CD14-positive monocyte (primary cell): Measurements from ENCODE around the gene NTSR2. TPM values are rescaled to one million over a fixed set of nuclear protein-coding genes. Genes with fewer than 3 reads are reported as not detected.

Experiments
- DNase-seq, 3 donors: peaks; one replicate each; pipeline ENCODE4 v3.0.0-alpha.2; 2011 to 2022
- H2AFZ ChIP-seq: 2 replicates; pipeline ENCODE4 v1.6.0; 2012; ENCODE audit warnings: mild to moderate bottlenecking, low read depth, low read length, inconsistent platforms; ENCODE audit not compliant: insufficient read depth, poor library complexity, severe bottlenecking
- H3K27ac ChIP-seq, 2 donors: 1 replicate in 1 of 2; 2 replicates in 1 of 2; pipeline ENCODE4 v1.5.1; 2012 to 2013; ENCODE audit warnings: low read length in 2 of 2, control low read depth in 1 of 2, inconsistent platforms in 1 of 2, low read depth in 1 of 2, mild to moderate bottlenecking in 1 of 2
- H3K27me3 ChIP-seq, 2 donors: one replicate each; pipeline versions ENCODE4 v1.6.0 to v1.6.1; 2011 to 2013; ENCODE audit warnings: low read length in 2 of 2; ENCODE audit not compliant: control insufficient read depth in 2 of 2, insufficient read depth in 2 of 2
- H3K36me3 ChIP-seq, 2 donors: replicated peaks in 1 of 2; 1 replicate in 1 of 2; 2 replicates in 1 of 2; pipeline versions ENCODE4 v1.5.1 to v1.6.1; 2012 to 2013; ENCODE audit warnings: low read length in 2 of 2, control low read depth in 1 of 2, inconsistent platforms in 1 of 2, mild to moderate bottlenecking in 1 of 2; ENCODE audit not compliant: insufficient read depth in 2 of 2, control insufficient read depth in 1 of 2
- H3K4me1 ChIP-seq, 2 donors: 1 replicate in 1 of 2; 2 replicates in 1 of 2; pipeline versions ENCODE4 v1.5.1 to v1.6.1; 2012 to 2013; ENCODE audit warnings: low read length in 2 of 2, control low read depth in 1 of 2, inconsistent platforms in 1 of 2, mild to moderate bottlenecking in 1 of 2, moderate library complexity in 1 of 2; ENCODE audit not compliant: insufficient read depth in 2 of 2, control insufficient read depth in 1 of 2
- H3K4me2 ChIP-seq: replicated peaks from 2 replicates; pipeline ENCODE3; 2012; ENCODE audit warnings: low read length, moderate library complexity, mild to moderate bottlenecking; ENCODE audit not compliant: poor library complexity, severe bottlenecking; ENCODE audit errors: extremely low read depth
- H3K4me3 ChIP-seq, 3 experiments: fragments of 200-600 bp in 1 of 3; sonication (generic) in 1 of 3; replicated peaks in 1 of 3; 1 replicate in 2 of 3; 2 replicates in 1 of 3; pipeline ENCODE4 v1.5.1; 2011 to 2013; ENCODE audit warnings: low read length in 3 of 3, mild to moderate bottlenecking in 3 of 3, control low read depth in 2 of 3, low read depth in 2 of 3, inconsistent platforms in 1 of 3, moderate library complexity in 1 of 3
- H3K79me2 ChIP-seq: 2 replicates; pipeline ENCODE4 v1.6.0; 2012; ENCODE audit warnings: mild to moderate bottlenecking, control low read depth, inconsistent platforms, low read length, moderate library complexity; ENCODE audit not compliant: insufficient read depth
- H3K9ac ChIP-seq: 2 replicates; pipeline ENCODE4 v1.6.0; 2017; ENCODE audit warnings: low read length, mild to moderate bottlenecking; ENCODE audit not compliant: insufficient read depth, poor library complexity, severe bottlenecking
- H3K9me3 ChIP-seq, 2 donors: replicated peaks in 1 of 2; 1 replicate in 1 of 2; 2 replicates in 1 of 2; pipeline versions ENCODE4 v1.5.1 to v1.6.1; 2012 to 2013; ENCODE audit warnings: low read length in 2 of 2, control low read depth in 1 of 2; ENCODE audit not compliant: control insufficient read depth in 1 of 2, insufficient read depth in 1 of 2
- H4K20me1 ChIP-seq: 2 replicates; pipeline ENCODE4 v1.6.0; 2012; ENCODE audit warnings: mild to moderate bottlenecking, low read length, control low read depth, moderate library complexity; ENCODE audit not compliant: insufficient read depth
- H3K27ac Mint-ChIP-seq, 7 donors: one replicate each; pipeline ENCODE4 v1.8.0; 2020; ENCODE audit warnings: mild to moderate bottlenecking in 7 of 7, mixed read lengths in 7 of 7, moderate library complexity in 6 of 7, inconsistent platforms in 2 of 7
- H3K27me3 Mint-ChIP-seq, 3 donors: one replicate each; pipeline ENCODE4 v1.8.0; 2021 to 2022; ENCODE audit warnings: low read depth in 3 of 3, mild to moderate bottlenecking in 3 of 3, mixed read lengths in 3 of 3, moderate library complexity in 3 of 3, inconsistent platforms in 1 of 3
- H3K36me3 Mint-ChIP-seq, 2 donors: one replicate each; pipeline ENCODE4 v1.8.0; 2020; ENCODE audit warnings: mixed read lengths in 2 of 2, inconsistent platforms in 1 of 2, mild to moderate bottlenecking in 1 of 2
- H3K4me1 Mint-ChIP-seq: one replicate; pipeline ENCODE4 v1.8.0; 2020; ENCODE audit warnings: mild to moderate bottlenecking, mixed read lengths
- H3K4me3 Mint-ChIP-seq, 2 donors: one replicate each; pipeline ENCODE4 v1.8.0; 2020; ENCODE audit warnings: mild to moderate bottlenecking in 2 of 2, mixed read lengths in 2 of 2, moderate library complexity in 1 of 2
- H3K9me3 Mint-ChIP-seq, 7 donors: one replicate each; pipeline ENCODE4 v1.8.0; 2020 to 2022; ENCODE audit warnings: mixed read lengths in 7 of 7, mild to moderate bottlenecking in 6 of 7, moderate library complexity in 6 of 7, inconsistent platforms in 2 of 7
- CTCF ChIP-seq: fragments of 200-600 bp; IDR thresholded peaks from one replicate; pipeline ENCODE4 v1.8.0; 2022; ENCODE audit warnings: antibody characterized with exemption, mild to moderate bottlenecking
- WGBS: methylation state at CpG from one replicate; pipeline ENCODE4 v1.1.5; 2013; ENCODE audit warnings: missing lambda C conversion rate; ENCODE audit not compliant: insufficient coverage; 5-methylcytosine and 5-hydroxymethylcytosine counted together
- intact Hi-C, 2 donors: fragments of 100-400 bp; cut with micrococcal nuclease; formaldehyde crosslinking; loops; one replicate each; pipeline versions ENCODE4 v1.15.0 to v1.15.1; 2023
- polyA plus RNA-seq, 3 donors: library from polyadenylated mRNA; depleted of rRNA in 1 of 3; unstranded in 2 of 3; stranded (reverse) in 1 of 3; fragments of 300-500 nt in 2 of 3; fragments of >200 nt in 1 of 3; fragmentation: Illumina TruSeq in 2 of 3; gene quantifications; 1 replicate in 2 of 3; 2 replicates in 1 of 3; pipeline ENCODE4 v1.2.3, GENCODE V29; 2012 to 2021

Gene NTSR2
- polyA plus RNA-seq, 3 donors = not detected

- H3K36me3 ChIP-seq = no peaks in the 10 kb centered on the region
- peaks cover 14 to 16% of the 10 kb centered on the region in 2 donors for H3K4me1 ChIP-seq
- H3K9ac ChIP-seq = no peak overlapping the region
- 90% methylated on average over 1 of the region's 1 CpG for WGBS
- no peaks in the 10 kb centered on the region for H3K4me1 Mint-ChIP-seq
- peaks cover 0 to 7% (median 0%) of the 10 kb centered on the region in 7 donors for H3K9me3 Mint-ChIP-seq
- intact Hi-C loops = loop anchor here (2.0 to 5.0 kb wide), 2 partner anchors 39 to 43 kb away; partner anchors contain the start of gene LPIN1 (in 1 of the 2)
- H3K4me3 Mint-ChIP-seq = no peak overlapping the region
- H3K4me2 ChIP-seq = no peak overlapping the region
- DNase-seq = no peak
- no peak overlapping the region for H2AFZ ChIP-seq
- H3K4me3 ChIP-seq = no peak overlapping the region
- H3K9me3 ChIP-seq = no peaks in the 10 kb centered on the region
- no peak for TF ChIP-seq CTCF
- H3K36me3 Mint-ChIP-seq = no peaks in the 10 kb centered on the region
- no peaks in the 10 kb centered on the region for H3K27me3 ChIP-seq
- no peaks in the 10 kb centered on the region for H4K20me1 ChIP-seq
- H3K79me2 ChIP-seq = no peaks in the 10 kb centered on the region
- H3K27me3 Mint-ChIP-seq = peaks cover 0 to 3% (median 1%) of the 10 kb centered on the region in 3 donors
- H3K27ac Mint-ChIP-seq = peak overlapping the region in 3 of 7 donors; percentile 29 to 73 (median 31)
- H3K27ac ChIP-seq = no peak overlapping the region
These were observed 33.7 kb upstream of the NTSR2 start for GRCh38 chr2:11703700-11704099.

GRCh38 chr2:11702946-11703345 is 33.0 kb upstream of the NTSR2 start:
- intact Hi-C loops = loop anchor here (2.0 to 5.0 kb wide), 2 partner anchors 39 to 44 kb away; partner anchors contain the start of gene LPIN1 (in 1 of the 2)
- no CpG with 5 or more reads among the region's 2 CpGs for WGBS

More at GRCh38 chr2:11702946-11703345, 33.0 kb upstream of the NTSR2 start:
- no peak overlapping the region for H3K4me3 ChIP-seq
- no peak for TF ChIP-seq CTCF
- no peaks in the 10 kb centered on the region for H3K79me2 ChIP-seq
- H3K9me3 Mint-ChIP-seq = peaks cover 0 to 5% (median 0%) of the 10 kb centered on the region in 7 donors
- peaks cover 22% of the 10 kb centered on the region in 2 donors for H3K4me1 ChIP-seq
- H3K4me3 Mint-ChIP-seq = no peak overlapping the region
- no peak overlapping the region for H3K4me2 ChIP-seq
- H3K36me3 Mint-ChIP-seq = no peaks in the 10 kb centered on the region
- H3K27me3 ChIP-seq = no peaks in the 10 kb centered on the region
- no peaks in the 10 kb centered on the region for H4K20me1 ChIP-seq
- H3K27ac Mint-ChIP-seq = no peak overlapping the region
- no peak overlapping the region for H3K27ac ChIP-seq
- H3K9me3 ChIP-seq = no peaks in the 10 kb centered on the region
- H3K4me1 Mint-ChIP-seq = peaks cover 7% of the 10 kb centered on the region
- H3K36me3 ChIP-seq = no peaks in the 10 kb centered on the region
- H3K27me3 Mint-ChIP-seq = peaks cover 0 to 3% (median 1%) of the 10 kb centered on the region in 3 donors
- H3K9ac ChIP-seq = no peak overlapping the region
- no peak for DNase-seq
- no peak overlapping the region for H2AFZ ChIP-seq
